Jurkat, Clone E6-1 (cell line): Measurements from ENCODE around the gene BYSL.

Source experiments
- DNase-seq: peaks from one replicate; pipeline ENCODE4 v3.0.0-alpha.2; 2011; ENCODE audit warnings: low read depth, low spot score
- H3K4me3 ChIP-seq: 2 replicates; pipeline ENCODE4 v1.5.1; 2011; ENCODE audit warnings: mild to moderate bottlenecking, low read length, control low read depth, moderate library complexity

The BYSL gene

GRCh38 chr6:41966214-41966920 is 45.1 kb downstream of the BYSL start:
- H3K4me3 ChIP-seq = no peak overlapping the region
- no peak for DNase-seq

DNA sequence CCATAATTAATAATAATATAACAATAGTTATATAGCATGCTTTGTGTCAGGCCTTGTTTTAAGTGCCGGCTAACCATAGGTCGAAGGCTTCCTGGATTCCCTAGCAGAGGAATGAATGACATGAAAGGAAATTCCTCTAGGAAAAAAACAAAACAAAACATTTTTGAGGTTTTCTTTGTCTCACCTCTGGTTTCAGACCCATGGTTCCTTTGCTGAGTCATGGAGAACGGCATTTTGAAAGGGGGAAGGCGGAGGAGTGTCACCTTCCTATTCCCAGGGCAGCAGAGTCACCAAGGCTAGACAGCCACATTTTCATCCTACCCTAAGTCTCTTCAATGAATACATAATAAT is 45.6 kb downstream of the BYSL start:
- no peak for DNase-seq
- H3K4me3 ChIP-seq = no peak overlapping the region

GRCh38 chr6:41967312-41968287 is 46.3 kb downstream of the BYSL start:
- no peak overlapping the region for H3K4me3 ChIP-seq
- no peak for DNase-seq

- no peak overlapping the region for H3K4me3 ChIP-seq
- DNase-seq = no peak
These were observed 49.1 kb downstream of the BYSL start for GRCh38 chr6:41970436-41970846.

DNA sequence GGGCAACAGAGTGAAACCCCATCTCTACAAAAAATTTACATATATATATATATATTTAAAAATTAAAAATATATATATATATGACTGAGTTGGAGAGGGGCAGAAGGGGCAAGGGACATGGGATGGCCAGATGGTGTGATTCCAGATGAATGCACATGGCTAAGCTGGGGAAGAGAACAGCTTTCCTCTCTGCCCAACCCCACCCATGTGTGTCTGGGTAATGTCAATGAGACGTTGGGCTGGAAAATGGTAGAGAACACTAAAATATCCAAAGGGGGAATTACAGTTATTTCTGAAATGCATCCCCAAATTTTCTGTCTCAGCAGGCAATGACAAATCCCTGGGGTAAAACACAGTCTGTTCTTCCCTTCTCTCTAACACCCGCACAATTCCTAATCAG is 51.5 kb downstream of the BYSL start:
- H3K4me3 ChIP-seq = no peak overlapping the region
- no peak for DNase-seq

DNA sequence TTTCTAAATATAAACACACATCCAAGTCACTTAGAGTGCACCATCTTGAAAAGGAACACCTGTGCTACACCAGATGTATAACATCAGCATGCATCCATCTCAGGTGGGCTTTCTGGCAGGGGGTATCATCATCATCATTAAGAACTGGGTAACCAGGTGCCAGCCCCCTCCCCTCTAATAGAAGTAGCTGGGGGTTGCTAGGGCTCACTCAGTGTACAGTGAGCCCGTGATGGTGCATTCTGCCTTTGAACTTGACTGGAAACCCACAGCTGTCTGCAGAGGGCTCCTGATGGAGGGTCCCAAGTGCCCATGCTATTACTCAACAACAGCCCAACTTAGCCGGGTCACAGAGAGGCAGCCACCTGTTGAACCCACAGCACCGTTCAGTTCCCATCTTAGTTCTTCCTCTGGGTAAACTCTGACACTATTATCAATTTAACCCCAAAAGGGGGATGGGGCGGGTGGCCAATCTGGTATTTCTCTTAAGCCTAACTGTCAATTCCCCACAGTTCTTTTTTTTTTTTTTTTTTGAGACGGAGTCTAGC is 53.1 kb downstream of the BYSL start:
- H3K4me3 ChIP-seq = no peak overlapping the region
- DNase-seq = no peak

GRCh38 chr6:41975276-41975675 is 54.0 kb downstream of the BYSL start:
- H3K4me3 ChIP-seq = no peak overlapping the region
- no peak for DNase-seq

- H3K4me3 ChIP-seq = no peak overlapping the region
- DNase-seq = no peak
These were observed 55.6 kb downstream of the BYSL start for GRCh38 chr6:41976794-41977484.
